Measurements from ENCODE around the gene TTLL13.

DNA sequence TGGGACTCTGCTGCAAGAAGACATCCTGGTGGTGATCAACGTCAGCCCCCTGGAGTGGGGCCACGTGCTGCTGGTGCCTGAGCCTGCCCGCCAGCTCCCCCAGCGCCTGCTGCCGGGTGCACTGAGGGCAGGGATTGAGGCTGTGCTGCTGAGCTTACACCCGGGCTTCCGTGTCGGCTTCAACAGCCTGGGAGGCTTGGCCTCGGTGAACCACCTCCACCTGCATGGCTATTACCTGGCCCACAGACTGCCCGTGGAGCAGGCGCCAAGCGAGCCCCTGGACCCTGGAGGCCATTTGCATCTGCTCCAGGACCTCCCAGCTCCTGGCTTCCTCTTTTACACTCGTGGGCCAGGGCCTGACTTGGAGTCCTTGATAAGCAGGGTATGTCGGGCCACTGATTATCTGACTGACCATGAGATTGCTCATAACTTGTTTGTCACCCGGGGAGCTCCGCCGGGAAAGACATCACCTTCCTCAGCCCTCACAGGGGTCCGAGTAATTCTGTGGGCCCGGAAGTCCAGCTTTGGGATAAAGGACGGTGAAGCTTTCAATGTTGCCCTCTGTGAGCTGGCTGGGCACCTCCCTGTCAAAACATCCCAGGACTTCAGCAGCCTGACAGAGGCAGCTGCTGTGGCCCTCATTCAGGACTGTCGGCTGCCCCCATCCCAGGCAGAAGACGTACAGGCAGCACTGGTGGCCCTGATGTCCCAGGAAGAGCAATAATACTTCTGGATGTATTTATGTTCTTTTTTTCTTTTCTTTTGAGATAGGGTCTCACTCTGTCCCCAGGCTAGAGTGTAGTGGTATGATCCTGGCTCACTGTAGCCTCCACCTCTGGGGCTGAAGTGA lies 7.8 kb upstream of the TTLL13 start:
- TF ChIP-seq POLR2AphosphoS5 (IDR thresholded peaks at IDR 0.05) = no peak
- TF ChIP-seq CTCF (IDR thresholded peaks at IDR 0.05) = no peak
